NCI-H226 (cell line): ENCODE measurements around the gene MTTP.

Experiments used
- DNase-seq: peaks from one replicate; pipeline ENCODE4 v3.0.0-alpha.2; 2015

Gene MTTP

DNA sequence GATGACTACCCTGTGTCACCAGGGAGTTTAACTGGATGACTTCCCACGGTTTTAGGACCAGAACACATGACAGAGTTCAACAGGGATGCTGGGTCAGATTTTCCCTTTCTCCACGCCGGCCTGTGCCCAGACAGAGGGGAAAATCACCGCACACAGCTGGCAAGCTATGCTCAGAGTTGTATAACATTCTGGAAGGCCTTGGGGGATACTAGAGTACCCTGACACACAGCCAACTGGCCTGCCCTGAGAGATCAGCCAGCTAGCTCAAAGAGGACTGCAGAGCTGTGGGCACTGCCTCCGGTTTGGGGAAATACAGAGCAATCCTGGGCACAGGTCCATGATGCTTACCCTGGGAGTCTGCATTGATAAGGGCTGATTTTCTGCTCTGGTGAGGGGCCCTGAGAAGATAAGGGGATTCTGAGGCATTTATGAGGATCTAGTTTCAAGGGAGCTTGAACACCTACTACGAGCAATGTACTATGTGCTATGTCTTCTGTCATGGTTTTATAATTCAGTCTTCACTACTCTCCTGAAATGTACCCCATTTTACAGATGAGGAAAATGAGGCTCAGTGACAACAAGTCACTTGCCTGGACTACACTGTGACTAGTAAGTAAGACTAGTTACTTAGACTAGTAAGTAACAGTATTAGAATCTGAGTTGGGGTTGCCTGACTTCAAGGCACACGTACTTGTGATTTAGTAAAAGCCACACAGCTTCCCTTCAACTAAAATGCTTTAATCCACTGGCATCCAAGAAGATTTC is 68.3 kb downstream of the MTTP start:
- DNase-seq, result no peak

DNA sequence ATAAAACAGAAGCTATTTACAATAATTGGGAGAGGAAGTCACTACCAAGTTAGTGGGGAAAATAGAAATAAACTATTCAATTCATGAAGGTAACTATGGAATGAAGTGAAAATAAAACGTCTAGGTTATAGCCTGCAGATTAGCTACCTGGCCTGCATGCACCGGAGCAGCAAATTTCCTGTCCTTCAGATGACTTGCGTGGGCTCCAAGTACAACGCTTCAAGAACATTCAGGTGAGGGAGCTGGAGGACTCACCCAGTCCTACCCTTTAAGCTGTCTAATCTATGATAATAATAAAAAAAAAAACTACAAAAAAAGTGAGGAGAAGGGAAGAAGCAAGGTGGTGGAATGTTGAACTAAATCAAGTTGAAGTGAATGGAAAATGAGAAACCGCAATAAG is 69.8 kb downstream of the MTTP start:
- DNase-seq, result no peak

- DNase-seq, result no peak
Measured at GRCh38 chr4:99645036-99645435, 70.4 kb downstream of the MTTP start.

DNA sequence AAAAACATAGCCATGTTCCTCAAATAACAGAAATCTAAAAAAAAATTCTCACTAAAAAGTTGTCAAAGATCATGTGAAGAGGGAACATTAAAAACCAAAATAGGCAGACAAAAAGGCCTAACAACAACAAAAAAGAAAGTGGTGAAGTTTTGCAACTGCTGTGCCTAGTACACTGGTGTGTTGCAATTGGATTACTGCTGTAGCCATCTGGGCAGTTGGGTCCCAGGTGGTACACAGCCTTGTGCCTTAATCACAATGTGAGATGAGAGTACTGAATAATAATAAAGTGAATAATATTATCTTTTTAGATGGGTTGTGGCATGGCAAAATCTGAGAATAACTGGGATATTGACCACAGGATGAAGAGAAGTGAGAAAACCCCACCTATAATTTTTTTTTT is 71.0 kb downstream of the MTTP start:
- DNase-seq, result no peak

- no peak for DNase-seq
Measured at GRCh38 chr4:99647071-99647470, 72.4 kb downstream of the MTTP start.

DNA sequence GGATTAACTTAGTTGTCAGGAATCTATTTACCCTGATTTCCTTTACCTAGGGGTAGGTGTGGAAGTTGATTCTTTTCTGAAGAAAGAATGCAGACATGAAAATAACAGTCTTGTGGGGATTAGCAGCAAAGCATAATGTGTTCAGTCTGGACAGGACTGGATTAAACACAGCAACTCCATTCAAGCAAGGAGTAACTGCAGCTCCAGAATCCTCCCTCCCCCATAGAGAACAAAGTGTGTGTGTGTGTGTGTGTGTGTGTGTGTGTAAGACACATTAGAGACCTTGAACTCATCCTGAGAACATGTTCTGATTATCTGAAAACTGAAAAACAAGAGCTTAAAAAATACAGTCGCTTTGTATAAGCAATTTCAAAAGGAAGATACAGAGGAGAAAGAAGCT is 73.7 kb downstream of the MTTP start:
- no peak for DNase-seq

GRCh38 chr4:99649208-99649607 is 74.6 kb downstream of the MTTP start:
- DNase-seq, result no peak

DNA sequence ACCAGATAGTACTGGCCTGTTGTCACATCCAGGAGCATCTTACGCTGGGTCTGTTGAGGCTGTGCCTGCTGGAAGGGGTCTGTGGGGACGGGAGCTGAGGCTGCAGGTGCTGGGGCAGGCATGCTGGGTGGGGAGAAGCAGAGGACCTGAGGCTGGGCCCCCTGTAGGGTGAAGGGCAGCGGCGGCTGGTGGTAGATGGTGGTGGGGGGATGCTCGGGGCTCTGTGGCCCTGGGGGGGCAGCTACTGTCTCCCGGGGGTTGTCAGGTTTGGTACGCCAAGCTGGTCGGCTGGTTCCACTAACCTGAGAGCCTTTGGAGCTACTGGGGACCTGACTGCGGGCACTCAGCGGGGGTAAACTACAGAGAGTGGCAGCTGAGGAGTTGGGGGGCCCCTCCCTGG is 75.2 kb downstream of the MTTP start:
- no peak for DNase-seq

- no peak for DNase-seq
Measured at GRCh38 chr4:99651016-99651769, 76.6 kb downstream of the MTTP start.

DNA sequence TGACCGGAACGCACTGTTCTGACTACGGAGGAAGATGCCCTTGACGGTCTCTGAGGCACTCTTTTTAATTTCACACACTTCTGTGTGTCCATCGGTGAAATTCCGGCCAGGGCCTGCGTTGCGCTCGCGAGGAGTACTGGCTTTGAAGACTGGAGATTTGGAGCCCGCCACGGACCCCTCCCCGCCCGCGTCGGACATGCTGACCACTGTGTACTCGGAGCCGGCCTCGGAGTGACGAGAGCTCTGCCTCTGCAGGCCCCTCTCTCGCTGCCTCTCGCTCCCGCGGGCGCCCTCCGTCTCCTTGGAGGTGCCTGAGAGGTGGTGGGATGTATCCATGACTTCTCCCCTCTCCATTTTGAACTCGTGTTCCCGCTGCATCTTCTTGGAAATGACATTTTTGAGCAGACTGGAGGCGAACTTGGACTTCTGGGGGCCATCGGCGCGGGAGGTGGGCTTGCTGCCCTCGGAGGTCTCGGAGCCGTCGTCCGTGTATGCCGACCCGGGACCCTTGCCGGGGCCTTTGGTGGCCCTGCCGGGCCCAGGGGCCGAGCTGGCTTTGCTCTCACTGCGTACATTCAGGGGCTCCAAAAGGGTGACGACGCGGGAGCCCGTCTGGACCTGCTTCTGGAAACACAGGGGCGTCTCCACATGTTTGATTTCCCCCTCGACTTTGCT is 77.3 kb downstream of the MTTP start:
- DNase-seq, result no peak

DNA sequence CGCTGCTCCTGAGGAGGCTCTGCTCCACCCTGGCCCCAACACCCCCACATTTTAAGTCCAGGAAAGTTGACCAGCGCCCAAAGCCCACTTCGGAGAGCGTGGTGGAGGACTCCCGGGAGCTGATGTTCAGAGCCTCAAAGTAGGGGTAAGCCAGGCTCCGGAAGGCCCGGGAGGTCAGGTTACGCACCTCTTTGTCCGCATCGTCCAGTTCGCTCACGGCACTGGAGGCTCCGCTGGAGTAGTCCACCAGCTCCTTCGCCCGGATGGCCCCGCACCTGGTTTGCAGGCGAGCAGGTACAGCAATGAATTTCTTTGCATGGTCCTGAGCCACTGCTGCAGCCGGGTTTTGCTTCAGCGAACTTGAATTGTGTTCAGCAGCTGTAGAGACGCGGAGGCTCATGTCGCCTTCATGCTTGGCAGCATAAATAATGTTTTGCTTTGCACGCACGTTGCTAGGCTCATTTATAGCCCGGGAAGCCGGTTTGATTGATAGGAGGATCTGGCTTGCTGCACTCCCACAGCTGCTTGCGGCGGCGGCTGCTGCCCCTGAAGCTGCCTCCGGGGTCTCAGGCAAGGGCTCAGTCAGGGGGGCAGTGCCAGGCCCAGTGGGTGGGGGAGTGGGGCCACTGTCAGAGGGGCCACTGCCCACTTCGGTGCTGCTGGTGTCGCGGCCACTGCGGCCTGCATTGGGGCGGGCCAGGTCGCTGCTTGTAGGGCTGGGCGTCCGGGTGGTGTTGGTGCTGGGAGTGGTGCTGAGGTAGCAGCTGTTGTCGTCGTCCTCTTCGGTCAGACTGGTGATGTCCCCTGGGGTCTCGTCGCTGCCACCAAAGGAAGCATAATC is 78.2 kb downstream of the MTTP start:
- DNase-seq, result no peak

- no peak for DNase-seq
Measured at GRCh38 chr4:99653916-99654315, 79.3 kb downstream of the MTTP start.

- DNase-seq, result no peak
Measured at GRCh38 chr4:99654361-99654761, 79.7 kb downstream of the MTTP start.

DNA sequence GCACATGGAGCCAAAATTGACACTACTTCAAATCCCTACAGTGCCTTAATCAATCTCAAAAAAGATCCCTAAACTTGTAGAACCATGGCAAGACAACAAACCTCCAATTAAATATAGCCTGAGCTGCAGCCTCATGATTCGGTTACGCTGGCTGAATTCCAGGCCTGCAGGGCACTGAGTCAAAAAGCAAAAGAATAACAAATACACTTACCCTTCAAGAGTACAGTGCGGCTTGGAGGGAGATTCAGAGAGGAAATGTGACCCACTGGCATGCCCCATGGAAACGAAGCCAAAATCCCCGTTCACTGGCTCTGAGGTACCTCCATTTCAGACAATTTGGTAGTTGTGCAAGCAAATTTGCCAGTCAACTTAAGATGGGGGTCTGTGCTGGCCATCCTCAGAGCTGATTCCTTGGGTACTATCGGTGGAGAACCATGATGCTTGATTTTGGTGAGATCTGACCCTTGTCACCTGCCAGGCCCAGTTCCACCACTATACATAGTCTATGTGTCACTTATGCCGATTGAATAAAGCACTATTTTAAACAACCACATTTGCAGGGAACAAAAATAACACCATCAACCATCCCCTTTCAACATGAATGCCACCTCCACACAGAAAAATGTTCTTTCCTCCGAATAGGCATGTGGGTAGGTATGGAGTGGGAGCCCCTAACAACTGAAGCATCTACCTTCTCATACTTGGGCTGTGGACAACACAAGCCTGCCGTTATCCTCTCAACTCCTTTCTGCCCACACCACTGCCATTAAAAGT is 80.9 kb downstream of the MTTP start:
- peak; percentile 59 for DNase-seq

DNA sequence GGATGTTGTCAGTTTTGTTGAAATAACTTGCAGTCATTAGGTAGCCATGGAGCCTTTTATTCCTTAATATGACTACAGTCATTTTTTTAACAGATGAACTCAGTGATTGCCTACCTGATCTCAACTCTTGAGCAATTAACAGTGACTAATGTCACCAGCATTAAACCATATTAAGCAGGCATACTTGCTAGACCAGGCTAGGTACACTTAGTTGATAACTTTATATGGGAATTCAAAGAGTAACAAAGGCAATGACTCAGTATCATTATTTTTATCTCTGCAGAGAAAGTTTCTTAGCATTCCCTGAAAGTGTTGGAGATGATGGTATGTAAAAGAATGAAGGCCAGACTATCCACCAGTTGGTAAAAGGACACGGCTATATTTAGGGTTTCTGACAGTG is 83.2 kb downstream of the MTTP start, which contains the start of gene C4orf54:
Gene C4orf54 (minus strand): TSS at position 31 of the 400 bp plus-strand sequence. CDS start 3,180 bp downstream, outside the sequence.
- peak; percentile 22 for DNase-seq

GRCh38 chr4:99658666-99659065 is 84.0 kb downstream of the MTTP start:
- no peak for DNase-seq

- DNase-seq, result no peak
Measured at GRCh38 chr4:99661907-99662306, 87.3 kb downstream of the MTTP start.

- DNase-seq, result no peak
Measured at GRCh38 chr4:99664716-99665115, 90.1 kb downstream of the MTTP start.

- no peak for DNase-seq
Measured at GRCh38 chr4:99665983-99666382, 91.4 kb downstream of the MTTP start.

- no peak for DNase-seq
Measured at GRCh38 chr4:99668472-99668871, 93.8 kb downstream of the MTTP start.

DNA sequence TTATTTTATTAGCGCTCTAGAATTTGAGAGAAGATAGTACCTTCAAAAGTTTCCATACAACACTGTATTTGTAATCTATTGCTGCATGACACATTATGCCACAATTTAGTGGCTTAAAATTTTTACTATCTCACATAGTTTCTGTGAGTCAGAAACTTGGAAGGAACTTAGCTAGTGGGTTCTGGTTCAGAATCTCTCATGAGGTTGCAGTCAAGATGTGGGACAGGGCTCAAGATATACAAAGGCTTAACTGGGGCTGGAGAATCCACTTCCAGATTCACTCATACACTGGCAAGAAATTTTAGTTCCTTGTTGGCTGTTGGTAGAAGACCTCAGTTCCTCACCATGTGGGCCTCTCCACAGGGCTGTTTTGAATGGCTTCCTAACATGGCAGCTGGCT is 94.5 kb downstream of the MTTP start:
- no peak for DNase-seq
